HG03045 (cell line): ENCODE data around the gene ZNF780A.
"Not testable (repeated sequence)": the region's sequence is repeated elsewhere in the genome, so short reads cannot be mapped to it uniquely, and the experiment has no call there.

Source experiments
- ATAC-seq: cut with Tn5 transposase; IDR thresholded peaks from one replicate; pipeline ENCODE4 v1.9.1; 2021; ENCODE audit warnings: mild to moderate bottlenecking, moderate library complexity; ENCODE audit not compliant: unreplicated experiment

ZNF780A gene

DNA sequence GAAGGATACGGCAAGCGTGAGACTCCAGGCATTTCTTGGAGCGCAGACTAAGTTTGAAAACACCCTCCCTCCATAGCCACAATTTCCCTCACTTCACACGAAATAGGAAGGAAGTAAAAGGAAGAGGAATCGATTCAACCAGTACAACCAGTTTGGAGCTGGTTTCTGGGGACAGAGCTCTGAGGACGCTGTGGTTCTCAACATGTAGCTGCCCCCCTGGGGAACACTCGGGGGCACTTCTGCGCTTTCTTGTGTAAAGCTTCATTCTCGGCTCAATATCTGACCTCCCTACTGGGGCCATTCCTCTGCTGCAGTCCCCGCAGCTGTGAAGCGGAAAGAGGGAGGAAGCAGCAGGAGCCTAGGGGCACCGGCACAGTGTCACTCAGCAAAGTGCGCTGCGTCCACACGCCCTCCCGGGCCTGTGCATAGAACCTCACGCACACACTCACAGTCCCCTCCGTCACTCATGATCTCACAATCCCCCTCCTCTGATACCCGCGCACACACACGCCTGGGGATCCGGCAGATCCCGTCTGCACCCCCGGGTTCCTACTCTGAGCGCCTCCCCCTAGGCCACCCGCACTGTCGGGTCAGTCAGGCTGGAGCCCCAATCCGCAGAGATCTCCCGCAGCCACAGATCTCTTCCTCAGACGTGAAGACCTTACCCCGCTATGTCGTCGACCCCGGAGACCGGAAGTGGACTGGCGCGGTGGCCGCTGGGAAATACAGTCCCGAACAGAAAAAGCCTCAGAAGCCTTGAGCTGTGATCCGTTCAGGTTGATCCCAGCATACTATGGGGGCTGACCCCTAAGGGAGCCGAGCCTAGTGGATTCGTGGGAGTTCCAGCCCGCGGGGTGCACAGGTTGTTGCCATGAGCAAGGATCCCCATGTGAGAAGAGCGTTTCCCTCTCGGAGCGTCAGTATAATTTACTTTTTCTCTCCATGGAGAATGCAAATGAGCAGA is at the start of gene ZNF780A:
ZNF780A (minus strand) TSS at position 703 of the 964 bp plus-strand sequence. CDS start 6,190 bp downstream, outside the sequence.
- peak; percentile 79 for ATAC-seq

GRCh38 chr19:40139533-40140287 is 49.0 kb upstream of the ZNF780A start:
- no peak for ATAC-seq

- ATAC-seq = no peak
Measured at GRCh38 chr19:40136818-40137217, 46.1 kb upstream of the ZNF780A start.

DNA sequence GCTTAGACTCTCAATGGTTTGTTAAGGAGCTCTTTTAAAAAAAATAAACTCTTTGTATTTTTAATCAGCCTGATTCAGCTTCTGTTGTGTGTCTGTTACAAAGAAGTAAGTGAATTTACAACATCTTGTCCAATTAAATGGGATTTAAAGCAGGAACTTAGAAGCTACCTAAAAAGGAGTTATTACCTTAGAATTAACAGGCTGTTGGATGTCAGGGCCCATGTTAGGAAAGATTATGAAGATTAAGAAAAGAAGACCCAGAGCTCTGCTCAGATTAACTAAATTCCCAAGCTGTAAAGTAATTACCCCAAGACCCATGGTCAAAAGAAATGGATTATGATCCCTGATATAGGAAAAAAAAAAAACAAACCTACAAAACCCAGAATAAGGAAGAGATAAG is 44.1 kb upstream of the ZNF780A start:
- ATAC-seq = no peak

GRCh38 chr19:40133491-40133890 is 42.7 kb upstream of the ZNF780A start:
- no peak for ATAC-seq

- ATAC-seq = no peak
Measured at GRCh38 chr19:40130013-40130412, 39.3 kb upstream of the ZNF780A start.

- no peak for ATAC-seq
Measured at GRCh38 chr19:40129425-40129824, 38.7 kb upstream of the ZNF780A start.

GRCh38 chr19:40128991-40129390 is 38.2 kb upstream of the ZNF780A start:
- ATAC-seq = no peak

DNA sequence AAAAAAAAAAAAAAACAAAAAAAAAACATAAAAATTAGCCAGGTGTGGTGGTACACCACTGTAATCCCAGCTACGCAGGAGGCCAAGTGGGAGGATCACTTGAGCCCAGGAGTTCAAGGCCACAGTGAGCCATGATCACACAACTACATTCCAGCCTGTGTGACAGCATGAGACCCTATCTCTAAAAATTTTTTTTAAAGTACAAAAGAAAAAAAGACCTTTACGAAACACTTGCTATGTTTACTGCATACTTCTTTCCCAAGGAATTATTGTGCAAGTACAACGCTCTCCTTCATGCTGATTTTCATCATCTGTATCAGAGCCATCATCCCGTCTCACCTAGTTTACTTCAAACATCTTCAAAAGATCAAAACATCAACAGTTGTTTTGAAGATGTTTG is 28.6 kb upstream of the ZNF780A start:
- no peak for ATAC-seq

GRCh38 chr19:40118638-40119037 is 27.9 kb upstream of the ZNF780A start:
- ATAC-seq = not testable (repeated sequence)

DNA sequence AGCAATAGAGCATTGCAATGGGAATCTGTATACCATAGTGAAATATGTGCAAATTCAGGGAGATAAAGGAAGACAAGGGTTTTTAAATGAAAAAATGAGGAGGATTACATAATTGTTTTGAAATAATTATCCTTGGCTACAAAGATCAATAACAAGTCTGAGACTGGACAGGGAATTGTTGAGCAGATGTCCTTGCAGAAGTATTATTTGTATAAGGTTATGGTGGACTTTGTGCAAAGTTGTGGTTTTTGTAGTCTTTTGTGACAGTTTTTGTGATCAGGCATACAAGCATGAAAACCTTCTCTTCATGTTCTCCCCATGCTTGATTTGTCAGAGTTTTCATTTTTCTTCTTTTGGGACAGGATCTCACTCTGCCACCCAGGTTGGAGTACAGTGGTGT is 25.3 kb upstream of the ZNF780A start:
- ATAC-seq = no peak

GRCh38 chr19:40114119-40114518 is 23.4 kb upstream of the ZNF780A start:
- ATAC-seq = not testable (repeated sequence)

DNA sequence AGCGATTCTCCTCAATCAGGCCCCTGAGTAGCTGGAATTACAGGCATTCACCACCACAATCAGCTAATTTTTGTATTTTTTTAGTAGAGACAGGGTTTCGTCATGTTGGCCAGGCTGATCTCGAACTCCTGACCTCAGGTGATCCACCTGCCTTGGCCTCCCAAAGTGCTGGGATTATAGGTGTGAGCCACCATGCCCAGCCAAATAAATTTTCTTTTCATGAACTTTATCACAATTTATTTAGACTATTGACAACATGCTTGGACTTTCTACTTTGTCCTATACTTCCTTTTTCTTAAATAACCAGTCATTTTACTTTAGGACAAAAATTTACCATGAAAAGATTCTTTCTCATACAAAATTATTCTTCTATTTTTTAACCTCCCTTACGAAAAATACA is 21.5 kb upstream of the ZNF780A start:
- not testable (repeated sequence) for ATAC-seq

DNA sequence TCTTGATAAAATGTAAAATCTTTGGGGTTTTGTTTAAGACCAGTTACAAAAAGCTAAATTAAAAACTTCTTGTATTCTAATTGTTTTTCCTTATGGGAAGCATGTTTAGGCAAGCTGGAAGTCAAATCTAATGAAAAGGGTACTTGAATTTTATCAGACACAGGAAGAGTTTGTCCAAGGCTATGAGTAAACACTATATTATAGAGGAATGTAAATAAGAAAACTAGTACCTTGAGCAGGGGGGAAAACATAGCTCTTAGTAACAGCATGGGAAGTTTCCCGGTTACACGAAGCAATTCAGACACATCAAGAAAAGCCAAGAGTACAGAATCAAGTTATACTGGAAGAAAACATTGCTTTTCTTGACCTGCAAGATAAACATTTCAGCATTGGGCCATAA is 19.8 kb upstream of the ZNF780A start:
- no peak for ATAC-seq

DNA sequence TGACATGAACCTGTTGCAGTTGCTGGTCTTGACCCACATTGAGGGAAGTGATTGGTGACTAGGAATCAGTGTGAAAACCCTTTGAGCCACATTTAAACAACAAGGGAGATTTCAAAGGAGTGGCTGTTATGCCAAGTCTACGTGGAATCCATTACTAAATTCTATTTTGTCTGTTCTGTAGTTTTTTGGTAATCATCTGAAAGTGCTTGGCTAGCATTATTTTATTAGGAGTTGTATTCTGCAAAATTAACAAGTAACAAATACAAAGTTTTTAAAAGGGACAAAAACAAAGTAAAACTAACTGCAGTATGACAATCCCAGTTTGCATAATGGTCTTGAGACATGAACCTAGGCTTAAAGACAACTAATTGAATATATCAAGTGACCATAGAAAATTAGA is 14.0 kb upstream of the ZNF780A start:
- ATAC-seq = no peak

DNA sequence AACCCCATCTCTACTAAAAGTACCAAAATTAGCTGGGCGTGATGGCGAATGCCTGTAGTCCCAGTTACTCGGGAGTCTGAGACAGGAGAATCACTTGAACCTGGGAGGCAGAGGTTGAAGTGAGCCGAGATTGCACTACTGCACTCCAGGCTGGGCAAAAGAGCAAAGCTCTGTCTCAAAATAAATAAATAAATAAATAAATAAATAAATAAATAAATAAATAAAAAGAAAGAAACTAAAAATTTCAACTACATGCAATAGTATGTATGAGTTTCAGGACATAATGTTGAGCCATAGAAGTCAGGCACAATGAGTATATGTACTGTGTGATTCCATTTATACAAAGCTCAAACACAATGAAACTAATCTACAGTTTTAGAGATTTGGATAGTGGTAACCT is 12.9 kb upstream of the ZNF780A start:
- no peak for ATAC-seq

- ATAC-seq = no peak
Measured at GRCh38 chr19:40101813-40102212, 11.1 kb upstream of the ZNF780A start.

DNA sequence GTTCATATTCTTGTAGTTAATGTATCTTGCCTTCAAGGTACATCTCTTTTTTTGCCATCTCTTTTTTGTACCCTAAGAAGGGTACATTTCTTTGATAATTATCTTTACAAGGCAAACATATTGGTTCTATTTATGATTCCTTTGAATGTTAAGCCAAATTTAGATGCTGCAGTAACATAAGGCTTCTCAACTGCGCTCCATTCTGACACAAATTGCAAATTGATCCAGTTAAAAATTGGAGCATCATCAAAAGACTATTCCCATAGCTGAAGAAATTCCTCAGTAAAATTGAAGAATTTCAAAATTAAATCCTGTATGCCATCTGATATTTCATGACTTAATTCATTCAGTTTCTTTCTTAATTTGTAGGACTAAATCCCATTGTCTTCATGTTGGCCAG is 2.7 kb upstream of the ZNF780A start:
- no peak for ATAC-seq

- ATAC-seq = no peak
Measured at GRCh38 chr19:40091205-40092129, 724 bp upstream of the ZNF780A start.

GRCh38 chr19:40089462-40089861 is 1.3 kb downstream of the ZNF780A start:
- no peak for ATAC-seq
